ENCODE results near the gene ZNF205.
"Not testable (repeated sequence)": the region's sequence is repeated elsewhere in the genome, so short reads cannot be mapped to it uniquely, and the experiment has no call there.

The ZNF205 gene

DNA sequence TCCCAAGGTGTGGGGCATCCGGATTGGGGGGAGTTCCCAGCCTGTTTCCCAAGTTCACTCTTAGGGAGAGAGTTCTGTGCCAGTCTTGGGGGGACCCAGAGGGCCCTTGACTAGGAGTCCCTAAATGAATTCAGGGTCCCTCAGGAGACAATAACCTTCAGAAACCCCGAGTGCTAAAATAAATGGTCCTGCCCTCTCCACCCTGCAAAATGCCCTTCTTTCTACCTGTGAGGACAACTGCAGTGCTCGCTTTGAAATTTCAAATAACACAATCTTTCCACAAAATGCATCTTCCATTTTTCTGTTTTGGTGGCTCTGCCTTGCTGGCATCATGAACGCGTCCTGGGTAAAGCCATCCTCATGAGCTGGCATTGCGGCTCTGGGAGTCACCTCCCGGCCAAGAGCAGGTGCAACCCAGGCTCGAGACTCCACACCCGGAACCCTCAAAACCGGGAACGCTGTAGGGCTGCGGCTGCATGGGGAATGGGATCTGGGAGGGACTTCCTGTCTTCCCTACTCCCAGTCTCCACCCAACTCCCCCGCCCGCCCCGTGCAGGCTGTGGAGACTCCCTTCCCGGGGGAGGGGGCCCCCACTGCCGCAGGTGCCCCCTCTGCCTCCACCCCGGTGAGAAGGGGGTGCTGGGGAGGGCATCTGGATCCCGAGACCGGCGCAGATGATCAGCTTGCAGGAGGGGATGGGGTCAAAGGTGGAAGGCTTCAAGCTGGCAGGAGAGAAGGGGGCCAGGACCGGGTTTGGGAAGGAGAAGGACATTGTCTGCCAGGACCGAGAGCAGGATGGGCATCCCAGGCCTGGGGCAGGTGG lies at the start of gene ZNF205:
TSS of gene ZNF205 (plus strand) at position 529 of the 823 bp plus-strand sequence. CDS start 845 bp downstream, outside the sequence.
- DNase-seq (ENCODE audit: low read depth in 2 of 2), result peak; percentile 74 to 78
- H3K4me3 ChIP-seq (replicated peaks in 1 of 2; ENCODE audit: low read depth in 2 of 2, low read length in 2 of 2), result peak within 1 kb of the TSS; percentile 60 to 76

DNA sequence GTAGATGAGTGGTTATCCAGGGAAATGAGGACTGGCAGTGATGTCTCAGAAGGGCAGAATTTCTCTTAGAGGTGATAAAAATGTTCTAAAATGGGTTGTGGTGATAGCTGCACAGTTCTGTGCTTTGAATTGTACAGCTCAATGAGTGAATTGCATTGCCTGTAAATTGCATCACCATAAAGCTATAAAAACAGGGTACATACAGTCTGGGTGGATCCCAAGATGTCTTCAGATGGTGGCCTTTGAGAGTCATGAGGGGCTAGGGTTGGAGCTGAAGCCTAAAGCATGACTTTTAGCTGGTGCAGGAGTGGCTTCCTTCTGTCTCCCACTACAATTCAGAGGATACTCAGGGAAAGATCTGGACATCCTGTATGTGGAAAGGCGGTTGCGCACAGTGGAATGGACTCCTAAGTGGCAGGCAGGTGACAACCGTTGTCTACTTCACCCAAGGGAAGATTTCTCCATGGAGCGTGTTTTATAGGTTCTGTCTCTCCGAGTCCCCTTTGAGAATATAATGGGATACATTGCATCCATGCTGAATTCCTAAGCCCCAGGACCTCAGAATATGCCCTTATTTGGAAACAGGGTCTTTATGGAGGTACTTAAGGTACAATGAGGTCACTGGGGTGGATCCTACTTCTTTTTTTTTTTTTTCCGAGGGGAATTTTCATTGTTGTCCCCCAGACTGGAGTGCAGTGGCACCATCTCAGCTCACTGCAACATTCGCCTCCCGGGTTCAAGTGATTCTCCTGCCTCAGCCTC lies 48.6 kb upstream of the ZNF205 start:
- no peak for TF ChIP-seq CTCF (IDR thresholded peaks at IDR 0.05; ENCODE audit: low read depth, low read length)
- DNase-seq (ENCODE audit: low read depth in 2 of 2), result no peak
- no peak overlapping the region for H3K4me3 ChIP-seq (replicated peaks in 1 of 2; ENCODE audit: low read depth in 2 of 2, low read length in 2 of 2)

More for the DNA sequence above, at the start of gene ZNF205:
- TF ChIP-seq CTCF (IDR thresholded peaks at IDR 0.05; ENCODE audit: low read depth, low read length), result no peak

GRCh38 chr16:3065069-3065741 lies 47.2 kb upstream of the ZNF205 start, which contains the start of gene IL32:
Gene IL32, plus strand, starts transcription at chr16:3065640. Its CDS starts 172 bp downstream, at chr16:3065812.
- TF ChIP-seq CTCF (IDR thresholded peaks at IDR 0.05; ENCODE audit: low read depth, low read length), result no peak
- DNase-seq (ENCODE audit: low read depth in 2 of 2), result peak; percentile 84 to 95
- H3K4me3 ChIP-seq (replicated peaks in 1 of 2; ENCODE audit: low read depth in 2 of 2, low read length in 2 of 2), result peak within 1 kb of the TSS; percentile 8 to 58

- H3K4me3 ChIP-seq (replicated peaks in 1 of 2; ENCODE audit: low read depth in 2 of 2, low read length in 2 of 2), result peak overlapping the region; percentile 0 to 58
- no peak for TF ChIP-seq CTCF (IDR thresholded peaks at IDR 0.05; ENCODE audit: low read depth, low read length)
- DNase-seq (ENCODE audit: low read depth in 2 of 2), result peak in 1 of 2 donors; percentile 19
Measured at GRCh38 chr16:3065742-3066439, 46.5 kb upstream of the ZNF205 start.

- DNase-seq (ENCODE audit: low read depth in 2 of 2), result no peak
- H3K4me3 ChIP-seq (replicated peaks in 1 of 2; ENCODE audit: low read depth in 2 of 2, low read length in 2 of 2), result peak overlapping the region; percentile 0 to 58
- TF ChIP-seq CTCF (IDR thresholded peaks at IDR 0.05; ENCODE audit: low read depth, low read length), result no peak
Measured at GRCh38 chr16:3066440-3066748, 46.0 kb upstream of the ZNF205 start.

DNA sequence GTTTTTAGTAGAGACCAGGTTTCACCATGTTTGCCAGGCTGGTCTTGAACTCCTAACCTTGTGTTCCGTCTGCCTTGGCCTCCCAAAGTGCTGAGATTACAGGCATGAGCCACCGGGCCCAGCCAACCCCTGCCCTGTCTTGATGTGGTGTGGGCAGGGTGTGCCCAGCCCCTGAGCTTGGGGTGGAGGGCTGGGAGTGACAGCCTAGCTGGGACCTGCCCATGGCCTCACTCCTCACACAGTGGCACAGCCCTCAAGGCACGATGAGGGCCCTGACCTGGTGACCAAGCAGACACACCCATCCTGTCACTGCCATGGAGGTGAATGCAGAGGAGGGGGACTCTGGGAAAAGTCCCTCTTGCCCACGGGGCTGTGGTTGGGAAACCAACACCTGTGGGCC lies 43.9 kb upstream of the ZNF205 start:
- no peak for DNase-seq (ENCODE audit: low read depth in 2 of 2)
- H3K4me3 ChIP-seq (replicated peaks in 1 of 2; ENCODE audit: low read depth in 2 of 2, low read length in 2 of 2), result no peak overlapping the region
- no peak for TF ChIP-seq CTCF (IDR thresholded peaks at IDR 0.05; ENCODE audit: low read depth, low read length)

- DNase-seq (ENCODE audit: low read depth in 2 of 2); H3K4me3 ChIP-seq (replicated peaks in 1 of 2; ENCODE audit: low read depth in 2 of 2, low read length in 2 of 2): not testable (repeated sequence)
Measured at GRCh38 chr16:3069146-3069545, 43.2 kb upstream of the ZNF205 start.

Data from cardiac fibroblast (primary cell).